Measurements from ENCODE around the gene ARHGAP26.
"Not testable (repeated sequence)": the region's sequence is repeated elsewhere in the genome, so short reads cannot be mapped to it uniquely, and the experiment has no call there.

Gene ARHGAP26

DNA sequence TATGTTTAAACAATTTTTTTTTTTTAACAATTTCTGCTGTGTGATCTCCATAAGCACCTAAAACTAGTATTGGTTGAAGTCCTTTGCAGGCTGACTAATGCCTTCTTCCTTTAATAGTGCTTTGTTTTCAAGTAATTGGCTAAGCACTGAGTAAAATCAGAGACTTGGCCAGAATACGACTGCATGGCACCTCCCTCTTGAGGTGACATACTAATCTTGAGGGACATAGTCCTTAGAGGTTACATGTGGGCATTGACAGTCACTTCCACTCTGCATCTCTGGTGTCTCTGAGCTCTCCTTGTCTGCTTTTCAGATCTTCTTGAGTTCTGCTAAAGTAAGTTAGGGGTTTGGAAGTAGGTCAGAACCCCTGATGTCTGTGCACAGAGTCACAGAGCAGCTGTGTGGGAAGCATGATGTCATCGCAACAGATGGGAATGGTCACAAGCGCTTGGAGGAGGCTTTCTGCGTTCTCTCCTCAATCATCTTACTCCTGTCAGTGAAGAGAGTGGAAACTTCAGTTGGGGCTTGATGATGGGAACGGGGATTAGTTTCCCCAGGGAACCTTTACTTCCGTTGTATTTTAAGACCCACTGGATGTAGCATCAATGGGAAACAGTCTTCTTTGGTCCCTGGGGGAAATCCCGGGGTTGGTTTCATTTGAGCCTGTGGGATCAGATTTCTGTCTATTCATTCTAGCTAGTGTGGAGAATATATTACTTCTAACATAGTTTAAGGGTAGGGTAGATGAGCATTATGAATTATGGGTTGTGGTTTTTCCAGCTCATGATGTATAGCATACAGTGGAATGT lies 136.9 kb downstream of the ARHGAP26 start:
- no peak for DNase-seq (ENCODE audit: low read depth)

DNA sequence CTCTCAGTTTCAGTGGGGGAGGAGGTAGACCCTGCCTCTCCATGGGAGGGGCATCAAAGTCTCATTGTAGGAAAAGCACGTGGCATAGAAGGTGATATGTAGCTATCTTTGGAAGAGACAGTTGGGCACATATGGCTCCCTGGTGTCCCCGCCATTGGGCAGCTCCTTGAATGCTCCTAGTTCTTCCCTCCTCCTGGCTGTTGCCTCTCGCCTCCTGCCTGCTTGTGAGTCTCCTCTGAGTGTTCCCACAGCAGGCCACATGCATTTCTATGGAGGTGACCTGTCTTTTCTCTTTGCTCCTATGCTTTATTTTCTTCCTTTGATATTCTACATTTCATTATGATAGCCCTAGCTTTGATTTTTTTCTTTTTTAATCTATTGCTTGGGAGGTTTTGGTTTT lies 138.5 kb downstream of the ARHGAP26 start:
- no peak for DNase-seq (ENCODE audit: low read depth)

DNA sequence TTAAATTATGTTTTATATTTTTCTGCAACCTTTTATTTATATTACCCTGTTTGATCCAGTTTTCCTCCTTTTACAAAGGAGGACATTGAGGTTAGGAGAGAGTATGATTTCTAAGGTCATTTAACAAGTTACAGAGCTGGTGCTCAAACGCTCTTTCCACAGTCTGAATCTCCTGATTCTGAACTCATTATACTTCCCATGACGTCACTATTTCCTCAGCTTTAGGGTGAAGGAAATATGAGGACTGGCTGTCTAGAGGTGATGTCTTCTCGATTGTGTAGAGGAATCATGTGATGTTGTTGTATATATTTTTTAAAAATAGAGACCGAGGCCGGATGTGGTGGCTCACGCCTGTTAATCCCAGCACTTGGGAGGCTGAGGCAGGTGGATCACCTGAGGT lies 140.0 kb downstream of the ARHGAP26 start:
- no peak for DNase-seq (ENCODE audit: low read depth)

DNA sequence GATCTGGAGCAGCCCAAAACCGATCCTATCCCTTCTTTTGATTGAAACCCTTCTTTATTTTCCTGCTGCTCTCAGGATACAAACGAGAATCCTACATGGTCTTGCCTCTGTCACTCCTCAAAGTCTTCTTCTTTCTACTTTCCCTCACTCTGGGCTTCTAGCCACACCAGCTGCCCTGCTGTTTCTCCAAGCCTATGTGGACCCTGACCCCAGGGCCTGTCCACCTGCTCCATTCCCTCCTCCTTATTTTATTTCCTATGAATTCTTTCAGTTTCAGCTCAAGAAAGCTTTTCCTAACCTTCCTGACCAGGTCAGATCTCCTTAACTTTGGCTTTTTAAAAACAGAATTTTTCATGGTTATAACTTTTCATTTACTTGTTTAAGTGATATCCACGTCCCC lies 141.0 kb downstream of the ARHGAP26 start:
- no peak for DNase-seq (ENCODE audit: low read depth)

DNA sequence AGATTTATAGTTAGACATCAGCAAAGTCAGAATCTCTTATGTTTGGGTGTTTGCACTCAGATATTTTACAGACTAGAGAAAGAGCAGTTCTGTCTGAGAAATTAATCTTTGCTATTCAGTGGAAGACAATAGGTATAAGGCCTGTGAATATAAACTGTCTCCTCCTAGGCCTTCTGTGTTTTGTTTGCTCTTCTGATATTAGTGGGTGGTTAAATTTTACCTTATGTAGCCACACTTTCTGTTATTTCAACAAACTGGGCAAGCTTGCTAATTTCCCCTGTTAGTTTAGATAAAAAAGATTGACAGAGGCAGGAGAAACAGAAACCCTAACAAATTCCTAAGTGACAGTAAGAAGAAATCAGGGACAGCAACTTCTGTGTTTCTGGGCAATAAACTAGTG lies 141.6 kb downstream of the ARHGAP26 start:
- no peak for DNase-seq (ENCODE audit: low read depth)

DNA sequence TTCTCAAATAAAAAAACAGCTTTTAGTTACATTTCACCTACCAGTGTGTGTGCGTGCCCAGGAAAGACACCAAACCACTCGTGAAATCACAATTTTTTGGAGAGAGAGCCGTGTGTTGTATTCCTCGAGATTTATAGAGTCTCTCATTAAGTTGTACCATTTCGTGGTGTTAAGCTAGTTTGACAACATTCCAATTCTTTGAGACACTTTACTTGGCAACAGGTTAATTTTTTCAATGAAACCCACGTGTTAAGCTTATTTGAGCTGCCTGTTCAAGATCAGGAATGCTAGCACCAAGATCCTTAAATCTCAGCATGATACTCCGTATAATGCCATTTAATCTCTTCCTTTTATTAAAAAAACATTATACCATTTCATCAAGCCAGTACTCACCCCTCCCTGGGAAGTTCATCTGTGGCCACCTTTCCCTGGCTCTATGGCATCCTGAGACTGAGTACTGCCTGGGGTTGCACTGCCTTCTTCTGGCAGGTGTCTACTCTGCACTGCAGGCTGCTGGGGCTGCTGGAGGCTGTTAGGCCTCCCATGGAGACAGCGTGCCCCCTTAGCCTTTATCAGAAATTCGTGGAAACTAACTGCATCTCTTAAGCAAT lies 143.7 kb downstream of the ARHGAP26 start:
- no peak for DNase-seq (ENCODE audit: low read depth)

DNA sequence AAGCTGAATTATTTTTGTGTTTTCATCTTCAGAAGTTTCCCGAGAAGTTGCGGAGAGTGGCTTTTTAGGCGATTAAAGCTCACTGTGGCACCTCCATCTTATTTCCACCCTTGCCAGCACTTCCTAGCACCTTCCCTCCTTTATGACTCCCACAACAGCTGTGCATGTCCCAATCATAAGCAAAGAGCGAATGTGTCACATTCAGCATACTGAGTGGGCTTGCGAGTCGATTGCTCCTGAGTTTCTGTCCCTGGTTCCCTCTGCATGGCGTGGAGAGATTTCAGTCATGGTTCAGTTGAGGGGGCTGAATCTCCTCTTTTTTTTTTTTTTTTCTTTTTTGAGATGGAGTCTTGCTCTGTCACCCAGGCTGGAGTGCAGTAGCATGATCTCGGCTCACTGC lies 144.9 kb downstream of the ARHGAP26 start:
- no peak for DNase-seq (ENCODE audit: low read depth)

DNA sequence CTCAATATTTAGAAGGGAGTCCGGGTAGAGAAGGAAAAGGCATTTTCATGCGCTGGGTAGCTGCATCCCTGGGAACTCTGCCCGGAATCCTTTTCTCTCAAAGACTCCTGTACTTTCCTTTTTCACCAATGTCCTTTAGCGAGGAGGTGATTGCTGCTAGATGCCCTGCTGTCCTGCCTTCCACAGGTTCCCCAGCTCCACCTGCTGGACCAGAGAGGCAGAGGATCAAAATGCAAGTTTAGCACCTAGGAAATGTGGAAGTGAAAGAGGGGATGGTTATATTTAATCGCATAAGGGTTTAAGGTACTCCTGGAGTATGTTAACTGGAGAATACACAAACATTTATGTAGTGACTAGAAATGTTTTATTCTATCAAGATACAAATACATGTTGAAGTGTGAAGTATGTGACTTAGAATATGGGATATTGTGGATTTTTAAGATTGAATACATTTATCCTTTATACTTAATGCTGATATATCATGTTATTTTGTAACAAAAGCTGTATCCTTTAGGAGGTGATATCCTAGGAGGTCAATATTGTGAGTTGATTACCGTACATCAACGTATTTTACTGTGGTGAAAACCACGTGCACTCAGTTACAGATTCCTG lies 145.7 kb downstream of the ARHGAP26 start:
- DNase-seq (ENCODE audit: low read depth) = no peak

DNA sequence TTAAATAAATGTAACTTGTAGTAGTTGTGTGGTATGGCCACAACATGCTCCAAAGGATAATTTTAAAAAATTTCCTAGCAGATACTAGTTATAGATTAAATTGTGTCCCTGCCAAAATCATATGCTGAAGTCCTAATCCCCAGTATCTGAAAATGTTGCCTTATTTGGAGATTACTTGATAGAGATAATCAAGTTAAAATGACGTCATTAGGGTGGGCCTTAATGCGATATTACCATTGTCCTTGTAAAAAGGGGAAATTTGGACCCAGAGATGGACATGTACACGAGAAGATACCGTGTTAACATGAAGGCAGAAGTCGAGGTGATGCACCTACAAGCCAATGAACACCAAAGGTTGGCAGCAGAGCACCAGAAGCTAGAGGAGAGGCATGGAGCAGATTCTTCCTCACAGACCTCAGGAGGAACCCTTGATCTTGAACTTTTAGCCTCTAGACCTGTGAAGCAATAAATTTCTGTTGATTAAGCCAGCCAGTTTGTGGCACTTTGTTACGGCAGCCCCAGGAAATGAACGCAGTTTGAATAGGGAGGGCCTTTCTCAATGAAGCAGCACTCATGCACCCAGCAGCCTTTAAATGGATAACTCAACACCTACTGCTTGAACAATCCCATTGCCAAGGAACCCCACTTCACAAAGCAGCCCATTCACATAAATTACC lies 148.9 kb downstream of the ARHGAP26 start:
- no peak for DNase-seq (ENCODE audit: low read depth)

DNA sequence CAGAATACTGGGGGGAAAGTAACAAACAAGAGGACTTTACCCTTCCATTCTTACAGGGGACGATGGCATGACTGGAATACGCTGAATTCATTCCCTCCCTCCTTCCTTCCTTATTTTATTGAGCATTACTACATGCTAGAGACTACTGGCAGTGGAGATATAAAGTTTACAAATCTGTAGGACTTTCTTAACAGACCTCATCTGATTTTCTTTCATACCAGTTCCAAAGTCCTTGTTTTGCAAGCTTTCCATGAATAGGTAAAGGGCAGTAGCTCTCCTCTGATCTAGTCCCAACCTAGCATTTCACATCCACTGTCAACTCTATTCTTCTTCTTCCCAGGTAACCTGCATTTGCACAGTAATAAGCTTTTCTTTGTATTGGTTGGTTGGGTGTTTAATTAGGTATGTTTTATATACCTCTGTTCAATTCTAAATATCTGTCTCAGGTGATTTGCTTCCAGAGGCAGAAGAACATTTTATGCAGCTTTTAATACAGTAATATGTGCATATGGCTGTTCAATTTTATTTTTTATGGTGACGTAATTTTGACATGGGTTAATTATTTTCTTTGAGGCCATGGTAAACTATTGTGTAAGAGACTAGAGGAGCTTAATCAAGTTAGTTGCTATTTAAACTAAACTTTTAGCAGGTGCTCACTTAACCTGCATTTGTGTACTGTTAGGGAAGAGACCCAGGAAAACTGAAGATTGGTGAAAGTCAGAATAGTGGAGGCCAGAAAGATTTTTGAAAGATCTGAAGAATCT lies 150.9 kb downstream of the ARHGAP26 start:
- no peak for DNase-seq (ENCODE audit: low read depth)

DNA sequence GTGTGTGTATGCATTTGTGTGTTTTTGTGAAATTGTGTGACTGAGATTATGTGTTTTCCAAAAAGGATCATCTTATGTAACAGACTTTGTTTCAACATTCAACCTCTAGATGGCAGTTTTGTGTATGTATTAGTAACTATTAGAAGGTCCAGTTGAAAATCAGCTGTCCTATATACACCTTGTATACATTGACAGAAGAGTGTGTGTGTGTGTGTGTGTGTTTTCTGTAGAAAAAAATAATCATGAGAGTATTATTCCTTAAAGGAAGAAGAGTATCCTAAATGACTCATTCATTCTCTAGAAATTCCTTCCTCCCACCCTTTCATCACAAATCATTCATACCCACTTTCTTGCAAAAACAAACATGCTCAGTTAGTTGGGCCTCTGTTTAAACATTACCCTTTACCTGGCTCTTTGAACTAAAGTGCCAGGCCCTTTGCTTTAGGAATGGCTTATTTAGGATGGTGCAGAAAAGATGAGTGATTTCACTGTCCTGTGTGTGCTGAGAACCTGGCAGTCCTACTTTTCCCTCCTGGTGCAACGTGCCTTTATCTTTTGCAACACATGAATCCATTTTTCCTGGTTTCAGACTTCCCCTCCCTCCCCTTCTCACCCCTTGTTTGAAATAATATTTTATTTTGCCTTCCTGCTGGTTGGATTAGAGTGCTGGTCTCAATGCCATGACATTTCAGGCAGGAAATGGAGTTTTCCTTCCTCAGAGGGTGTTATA lies 152.2 kb downstream of the ARHGAP26 start:
- no peak for DNase-seq (ENCODE audit: low read depth)

DNA sequence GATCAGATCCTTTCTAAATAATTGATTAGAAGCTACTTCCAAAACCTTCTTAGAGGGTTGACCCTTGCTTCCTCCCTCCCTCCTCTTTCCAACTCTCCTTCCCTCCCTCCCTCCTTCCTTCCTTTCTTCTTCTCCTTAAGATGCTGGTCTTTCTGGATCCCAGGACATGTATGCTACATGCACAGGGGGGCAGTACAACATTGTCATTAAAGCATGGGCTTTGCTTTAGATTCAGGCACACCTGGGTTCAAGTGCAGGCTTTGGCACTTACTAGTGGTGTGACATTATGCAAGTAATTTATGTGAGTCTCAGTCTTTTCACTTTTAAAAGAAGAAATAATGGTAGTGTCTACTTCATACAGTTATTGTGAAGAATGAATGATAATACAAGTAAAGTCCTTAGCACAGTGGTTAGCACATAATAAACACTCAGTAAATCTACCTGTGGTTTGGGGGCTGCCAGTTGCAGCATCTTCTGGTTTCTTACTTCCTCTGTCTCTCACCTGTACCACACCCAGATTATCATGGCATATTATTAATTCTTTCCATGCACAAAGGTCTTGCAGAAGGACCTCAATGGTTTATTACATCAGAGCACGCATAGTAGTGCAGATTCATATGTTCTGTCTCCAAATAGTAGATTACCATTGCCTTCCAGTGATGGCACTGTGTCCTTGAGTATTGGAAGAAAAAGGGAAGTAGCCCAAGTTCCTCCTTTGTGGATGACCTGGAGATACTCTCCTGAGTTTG lies 154.1 kb downstream of the ARHGAP26 start:
- DNase-seq (ENCODE audit: low read depth) = no peak

DNA sequence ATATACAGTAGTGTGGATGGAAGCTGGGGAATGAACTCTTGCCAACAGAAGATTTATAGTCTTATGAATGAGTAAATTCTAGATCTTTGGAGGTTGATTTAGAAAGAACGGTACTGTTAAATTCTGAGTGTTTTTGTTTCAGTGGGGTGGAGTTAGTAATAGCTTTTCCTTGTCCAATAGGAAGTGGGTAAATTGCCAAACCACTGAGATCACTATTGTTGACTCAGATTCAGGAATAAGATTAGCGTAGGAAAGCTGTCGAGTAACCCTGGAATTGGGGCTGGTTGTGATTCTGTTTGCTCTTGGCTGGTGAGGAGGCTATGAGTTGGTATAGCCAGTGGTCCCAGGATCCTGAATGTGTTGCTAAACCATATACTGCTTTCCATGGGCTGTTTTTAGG lies 155.6 kb downstream of the ARHGAP26 start:
- no peak for DNase-seq (ENCODE audit: low read depth)

DNA sequence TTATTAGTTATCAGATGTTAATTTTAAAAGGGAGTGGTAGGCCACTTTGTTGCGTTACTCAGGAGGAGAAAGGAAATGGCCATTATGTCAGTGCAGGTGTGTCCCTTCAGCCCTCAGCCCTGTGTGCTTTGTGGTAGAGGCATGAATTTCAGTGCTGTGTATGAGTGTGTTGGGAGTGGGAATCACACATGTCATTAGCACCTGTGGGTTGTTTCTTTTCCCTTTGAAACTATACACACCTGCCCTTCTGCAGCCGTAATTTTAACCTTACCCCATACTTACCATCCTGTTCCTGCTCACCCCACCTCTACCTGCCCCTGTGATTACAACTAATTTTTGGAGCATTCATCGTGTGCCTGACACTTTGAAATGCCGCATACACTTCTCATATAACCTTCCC lies 156.4 kb downstream of the ARHGAP26 start:
- DNase-seq (ENCODE audit: low read depth) = no peak

DNA sequence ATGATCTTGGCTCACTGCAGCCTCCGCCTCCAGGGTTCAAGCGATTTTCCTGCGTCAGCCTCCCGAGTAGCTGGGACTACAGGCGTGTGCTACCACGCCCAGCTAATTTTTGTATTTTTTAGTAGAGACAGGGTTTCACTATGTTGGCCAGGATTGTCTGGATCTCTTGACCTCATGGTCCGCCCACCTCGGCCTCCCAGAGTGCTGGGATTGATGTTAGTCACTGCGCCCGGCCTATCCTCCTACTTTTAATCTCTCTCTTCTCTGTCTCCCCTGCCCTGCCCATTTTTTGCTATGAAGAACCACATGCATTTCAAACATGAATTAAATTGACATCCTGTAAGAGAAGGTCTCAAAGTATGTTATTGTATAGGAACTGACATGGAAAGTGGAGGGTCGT lies 158.8 kb downstream of the ARHGAP26 start:
- DNase-seq (ENCODE audit: low read depth) = not testable (repeated sequence)

DNA sequence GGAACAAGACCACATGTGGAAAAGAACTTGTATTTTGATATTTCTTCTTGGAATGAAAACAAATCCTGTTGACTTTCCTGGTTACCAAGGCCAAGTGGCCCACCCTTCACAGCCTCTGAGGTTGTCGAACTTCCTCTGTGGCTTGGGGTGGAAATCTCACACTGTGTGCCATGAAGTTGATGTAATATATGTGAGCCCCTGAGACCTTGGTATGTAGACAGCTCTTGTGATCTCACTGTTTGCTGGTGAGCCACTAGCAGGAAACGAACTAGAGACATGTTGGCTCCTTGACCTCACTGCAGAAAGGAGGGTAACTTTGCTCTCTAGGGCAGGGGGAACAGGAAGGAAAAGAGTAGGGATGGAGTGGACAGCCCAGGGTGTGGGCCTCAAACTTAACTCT lies 159.4 kb downstream of the ARHGAP26 start:
- DNase-seq (ENCODE audit: low read depth) = no peak

DNA sequence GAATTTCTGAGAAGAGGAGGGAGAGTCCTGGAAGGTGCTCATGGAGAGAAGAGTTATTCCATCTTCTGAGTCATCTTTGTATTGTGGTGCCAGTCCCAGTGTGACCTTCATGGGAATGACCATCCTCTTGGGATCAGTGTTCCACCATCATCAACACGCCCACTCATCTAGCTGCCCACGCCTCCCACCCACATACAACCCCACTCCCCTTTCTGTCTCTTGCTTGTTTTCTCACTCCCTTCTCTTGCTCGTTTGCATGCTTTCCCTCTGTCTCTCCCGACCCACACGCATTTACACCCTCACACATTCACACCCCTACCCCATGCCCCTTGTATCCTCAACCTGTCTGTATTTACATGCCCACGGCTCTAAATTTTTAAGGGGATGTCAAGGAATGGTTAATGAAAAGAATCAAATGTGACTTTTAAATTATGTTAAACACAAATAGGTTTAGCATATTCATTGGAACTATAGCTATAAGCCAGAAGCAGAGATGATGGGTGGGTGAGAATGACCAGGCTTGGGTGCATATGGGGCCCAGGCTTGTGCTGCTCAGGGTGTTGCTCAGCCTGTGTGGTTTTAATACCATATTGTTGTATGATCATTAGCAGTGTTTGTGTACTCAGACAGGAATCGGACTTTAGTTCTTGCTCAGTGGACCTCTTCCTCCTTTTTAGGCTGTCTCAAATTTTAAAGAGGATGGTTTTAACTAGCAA lies 160.4 kb downstream of the ARHGAP26 start:
- DNase-seq (ENCODE audit: low read depth) = no peak

DNA sequence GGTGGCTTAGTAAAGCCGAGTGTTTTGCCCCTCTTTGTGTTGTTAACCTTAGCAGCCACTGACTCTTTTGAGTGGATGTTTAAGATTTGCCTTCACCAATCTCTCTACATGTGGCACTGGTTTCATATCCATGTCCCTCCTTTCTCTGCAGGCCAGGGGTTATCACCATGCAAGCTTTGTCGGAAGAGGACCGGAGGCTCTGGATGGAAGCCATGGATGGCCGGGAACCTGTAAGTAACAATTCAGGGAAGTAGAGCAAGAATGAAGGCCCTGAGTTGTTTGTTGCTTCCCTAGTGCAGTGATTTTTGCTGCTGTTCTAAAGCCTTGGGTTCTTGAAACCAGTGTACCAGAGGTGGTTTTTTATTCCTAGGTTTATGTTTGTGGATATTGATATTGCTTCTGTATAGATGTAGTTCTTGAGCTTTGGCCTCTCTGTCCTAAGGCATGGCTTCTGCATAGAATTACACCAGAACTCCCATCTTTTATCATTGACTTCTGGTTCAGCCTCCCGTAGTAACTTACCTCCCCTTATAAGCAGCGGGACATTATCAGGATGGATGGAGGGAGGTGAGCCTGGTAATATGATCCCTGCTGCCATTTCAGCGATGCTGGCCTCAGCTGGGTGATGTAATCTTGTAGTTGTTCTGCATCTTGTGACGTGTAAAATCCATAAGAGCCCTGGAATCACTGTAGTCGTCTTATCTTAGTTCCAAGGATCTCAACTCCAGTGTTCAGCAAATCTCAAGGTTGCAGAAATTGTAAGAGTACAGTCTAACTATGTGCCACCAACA lies 161.9 kb downstream of the ARHGAP26 start:
- DNase-seq (ENCODE audit: low read depth) = no peak

DNA sequence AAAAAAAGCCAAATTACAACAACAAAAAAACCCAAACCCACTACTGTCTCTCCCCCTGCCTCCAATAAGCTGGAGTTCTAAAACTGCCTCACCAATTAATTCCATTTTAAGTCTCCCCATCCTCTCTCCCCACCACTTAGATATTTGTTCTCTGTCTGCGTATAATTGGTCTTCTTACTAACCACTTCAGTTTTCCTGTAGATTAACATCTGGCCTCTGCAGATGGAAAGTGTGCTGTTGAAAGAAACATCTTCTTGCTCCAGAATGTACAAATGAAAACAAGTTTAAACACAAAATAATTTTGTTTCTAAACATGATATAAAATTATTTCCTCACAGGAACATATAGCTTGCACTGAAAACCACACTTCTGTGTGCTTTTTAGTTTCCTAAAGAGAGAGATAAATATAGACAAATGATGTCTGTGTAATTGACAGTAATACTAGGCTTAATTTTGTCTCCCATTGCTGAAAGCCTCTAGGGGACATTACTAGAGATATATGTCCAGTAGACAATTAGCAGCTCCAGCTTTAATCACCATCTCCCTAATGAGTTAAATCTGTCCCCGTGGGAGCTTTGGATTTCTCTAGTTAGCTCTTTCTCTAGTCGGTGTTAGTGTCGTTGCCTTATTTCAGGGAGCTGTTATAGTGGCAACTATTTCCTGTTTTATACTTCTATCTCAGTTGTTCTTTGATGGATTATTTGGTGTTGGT lies 164.0 kb downstream of the ARHGAP26 start:
- no peak for DNase-seq (ENCODE audit: low read depth)
